ENCODE measurements around the gene VSIG10.

The VSIG10 gene

GRCh38 chr12:118055865-118056773 lies 47.7 kb downstream of the VSIG10 start:
- no peak overlapping the region for H3K4me3 ChIP-seq (ENCODE audit: low read depth, low read length)
- DNase-seq (ENCODE audit: low read depth): no peak
- TF ChIP-seq MAX (IDR thresholded peaks at IDR 0.05; ENCODE audit: low read depth, low read length): no peak
- TF ChIP-seq POLR2A (IDR thresholded peaks at IDR 0.05; ENCODE audit: extremely low read depth, insufficient read length): no peak
- no peak for TF ChIP-seq MYC (IDR thresholded peaks at IDR 0.05; ENCODE audit: low read depth, low read length)
- no peak for TF ChIP-seq CTCF (IDR thresholded peaks at IDR 0.05; ENCODE audit: low read depth, low read length)

GRCh38 chr12:118055144-118055557 lies 48.7 kb downstream of the VSIG10 start:
- H3K4me3 ChIP-seq (ENCODE audit: low read depth, low read length): no peak overlapping the region
- DNase-seq (ENCODE audit: low read depth): peak; percentile 84

GRCh38 chr12:118053071-118053985 lies 50.5 kb downstream of the VSIG10 start:
- no peak overlapping the region for H3K4me3 ChIP-seq (ENCODE audit: low read depth, low read length)
- no peak for DNase-seq (ENCODE audit: low read depth)
- no peak for TF ChIP-seq CTCF (IDR thresholded peaks at IDR 0.05; ENCODE audit: low read depth, low read length)
- no peak for TF ChIP-seq POLR2A (IDR thresholded peaks at IDR 0.05; ENCODE audit: extremely low read depth, insufficient read length)
- TF ChIP-seq MYC (IDR thresholded peaks at IDR 0.05; ENCODE audit: low read depth, low read length): no peak
- no peak for TF ChIP-seq MAX (IDR thresholded peaks at IDR 0.05; ENCODE audit: low read depth, low read length)

More at GRCh38 chr12:118055144-118055557, 48.7 kb downstream of the VSIG10 start:
- TF ChIP-seq CTCF (IDR thresholded peaks at IDR 0.05; ENCODE audit: low read depth, low read length): peak; percentile 85
- TF ChIP-seq POLR2A (IDR thresholded peaks at IDR 0.05; ENCODE audit: extremely low read depth, insufficient read length): no peak
- no peak for TF ChIP-seq MYC (IDR thresholded peaks at IDR 0.05; ENCODE audit: low read depth, low read length)
- TF ChIP-seq MAX (IDR thresholded peaks at IDR 0.05; ENCODE audit: low read depth, low read length): no peak

GRCh38 chr12:118052324-118053070 lies 51.3 kb downstream of the VSIG10 start:
- no peak overlapping the region for H3K4me3 ChIP-seq (ENCODE audit: low read depth, low read length)
- TF ChIP-seq CTCF (IDR thresholded peaks at IDR 0.05; ENCODE audit: low read depth, low read length): no peak
- DNase-seq (ENCODE audit: low read depth): peak; percentile 70

GRCh38 chr12:118050972-118051910 lies 52.6 kb downstream of the VSIG10 start:
- no peak overlapping the region for H3K4me3 ChIP-seq (ENCODE audit: low read depth, low read length)
- no peak for DNase-seq (ENCODE audit: low read depth)

More at GRCh38 chr12:118050972-118051910, 52.6 kb downstream of the VSIG10 start:
- TF ChIP-seq MYC (IDR thresholded peaks at IDR 0.05; ENCODE audit: low read depth, low read length) (no peak), MAX (IDR thresholded peaks at IDR 0.05; ENCODE audit: low read depth, low read length) (no peak), POLR2A (IDR thresholded peaks at IDR 0.05; ENCODE audit: extremely low read depth, insufficient read length) (no peak), CTCF (IDR thresholded peaks at IDR 0.05; ENCODE audit: low read depth, low read length) (no peak)

All from NB4 (cell line).